Measurements from ENCODE around the gene CYP2C9. TPM values are rescaled to one million over a fixed set of nuclear protein-coding genes. Genes with fewer than 3 reads are reported as not detected.
A peak's percentile ranks its signal among the peaks of the same experiment; 100 is the strongest.

The CYP2C9 gene
- total RNA-seq, 1 experiment from 2014 or later = not detected

- Histone ChIP-seq H3K9me3 (replicated peaks) (no peaks in the 10 kb centered on the region), H3K4me1 (peaks cover 6% of the 10 kb centered on the region; the same call in 1 of the 2 replicates), H3K27ac (no peak overlapping the region; the same call in 1 of the 2 replicates), H3K36me3 (no peaks in the 10 kb centered on the region), H3K4me3 (no peak overlapping the region), H3K27me3 (no peaks in the 10 kb centered on the region)
- peak; percentile 81 to 85 for DNase-seq
Observed at GRCh38 chr10:94992811-94993210, 54.4 kb downstream of the CYP2C9 start.

GRCh38 chr10:94997741-94998174 is 59.3 kb downstream of the CYP2C9 start:
- no peak overlapping the region for H3K4me3 ChIP-seq
- H3K27me3 ChIP-seq = no peaks in the 10 kb centered on the region
- 0 out of 2 replicates have a peak, but pooled peaks cover 3% of the 10 kb centered on the region for H3K4me1 ChIP-seq
- H3K36me3 ChIP-seq = no peaks in the 10 kb centered on the region
- no peaks in the 10 kb centered on the region for H3K9me3 ChIP-seq (replicated peaks)
- H3K27ac ChIP-seq = no peak overlapping the region
- no peak for DNase-seq

- no peak for DNase-seq
- Histone ChIP-seq H3K4me1 (no peaks in the 10 kb centered on the region), H3K27me3 (no peaks in the 10 kb centered on the region), H3K4me3 (no peak overlapping the region), H3K36me3 (no peaks in the 10 kb centered on the region), H3K27ac (no peak overlapping the region), H3K9me3 (replicated peaks) (no peaks in the 10 kb centered on the region)
Observed at GRCh38 chr10:95026461-95026860, 88.0 kb downstream of the CYP2C9 start.

- no peak overlapping the region for H3K27ac ChIP-seq
- no peaks in the 10 kb centered on the region for H3K4me1 ChIP-seq
- H3K9me3 ChIP-seq (replicated peaks) = no peaks in the 10 kb centered on the region
- no peak overlapping the region for H3K4me3 ChIP-seq
- H3K27me3 ChIP-seq = no peaks in the 10 kb centered on the region
- DNase-seq = no peak
- H3K36me3 ChIP-seq = no peaks in the 10 kb centered on the region
Observed at GRCh38 chr10:95031656-95032055, 93.2 kb downstream of the CYP2C9 start.

GRCh38 chr10:95034401-95034800 is 95.9 kb downstream of the CYP2C9 start:
- no peaks in the 10 kb centered on the region for H3K36me3 ChIP-seq
- no peaks in the 10 kb centered on the region; the same call in 1 of the 2 replicates for H3K27me3 ChIP-seq
- DNase-seq = no peak
- H3K9me3 ChIP-seq (replicated peaks) = no peaks in the 10 kb centered on the region
- no peak overlapping the region for H3K27ac ChIP-seq
- H3K4me1 ChIP-seq = no peaks in the 10 kb centered on the region
- H3K4me3 ChIP-seq = no peak overlapping the region

- DNase-seq = no peak
- no peak overlapping the region for H3K4me3 ChIP-seq
- H3K4me1 ChIP-seq = no peaks in the 10 kb centered on the region
- H3K36me3 ChIP-seq = no peaks in the 10 kb centered on the region
- no peaks in the 10 kb centered on the region; the same call in 1 of the 2 replicates for H3K27me3 ChIP-seq
- no peaks in the 10 kb centered on the region for H3K9me3 ChIP-seq (replicated peaks)
- no peak overlapping the region for H3K27ac ChIP-seq
Observed at GRCh38 chr10:95035332-95036295, 97.2 kb downstream of the CYP2C9 start.

- Histone ChIP-seq H3K4me3 (no peak overlapping the region), H3K4me1 (no peaks in the 10 kb centered on the region), H3K27ac (no peak overlapping the region), H3K27me3 (no peaks in the 10 kb centered on the region; the same call in 1 of the 2 replicates), H3K36me3 (no peaks in the 10 kb centered on the region), H3K9me3 (replicated peaks) (no peaks in the 10 kb centered on the region)
- DNase-seq = no peak
Observed at GRCh38 chr10:95039281-95039680, 100.8 kb downstream of the CYP2C9 start.

Other genes with a start within 250 kb of the CYP2C9 start
- not detected in 2 replicates for gene CYP2C19, start 176.0 kb upstream of the CYP2C9 start, total RNA-seq (2014; rRNA removed; shearing (Covaris generic))
- gene CYP2C8, start 130.8 kb downstream of the CYP2C9 start, total RNA-seq (2014; rRNA removed; shearing (Covaris generic)) = not detected in 2 replicates

Measured in SJCRH30 (cell line).